GM12878 (cell line): ENCODE measurements around the gene TMEM212. TPM values are rescaled to one million over a fixed set of nuclear protein-coding genes. Genes with fewer than 3 reads are reported as not detected.

ENCODE experiments used
- ATAC-seq: fragments of 200-7000 bp; cut with Tn5 transposase; 3 replicates; pipeline ENCODE4 v1.9.1; 2020; ENCODE audit warnings: mild to moderate bottlenecking, moderate library complexity
- BruUV-seq: library from RNA; stranded (reverse); fragments of 400-500 nt; replicated peaks from 2 replicates; lab custom pipeline; 2021; lab: Mats Ljungman, UMichigan
- CTCF ChIA-PET: fragments of 300-600 bp; sonication (Branson Sonifier 250); formaldehyde crosslinking; extraction: SDS; loops from one replicate; lab custom pipeline; 2021; ENCODE audit warnings: inconsistent platforms; lab: Yijun Ruan, JAX
- POLR2A ChIA-PET: fragments of 350-600 bp; formaldehyde crosslinking; extraction: SDS; loops from one replicate; lab custom pipeline; 2021; ENCODE audit warnings: inconsistent platforms; lab: Charles Lee
- RAD21 ChIA-PET: fragments of 300-600 bp; sonication (Branson Sonifier 250); formaldehyde crosslinking; loops from one replicate; lab custom pipeline; 2023; ENCODE audit warnings: antibody characterized with exemption; ENCODE audit not compliant: unreplicated experiment; lab: Charles Lee
- SMC1A ChIA-PET: fragments of 300-600 bp; sonication (Branson Sonifier 250); formaldehyde crosslinking; loops from one replicate; lab custom pipeline; 2023; ENCODE audit not compliant: unreplicated experiment, uncharacterized antibody; lab: Charles Lee
- DNase-seq: peaks from one replicate; pipeline ENCODE4 v3.0.0-alpha.2; 2011; ENCODE audit warnings: low read depth, low spot score
- FAIRE-seq: peaks from 3 replicates; lab custom pipeline; 2011; peaks lifted over from hg19 to GRCh38; lab: Jason Lieb, UNC
- H2AFZ ChIP-seq: 2 replicates; pipeline ENCODE4 v1.6.0; 2011; ENCODE audit warnings: low read depth, low read length, control low read depth; ENCODE audit not compliant: control insufficient read depth
- H3K27ac ChIP-seq: 2 replicates; pipeline ENCODE4 v1.5.1; 2011; ENCODE audit warnings: control low read depth; ENCODE audit not compliant: control insufficient read depth, insufficient read depth
- H3K27me3 ChIP-seq, 2 experiments: replicated peaks in 1 of 2; 2 replicates each; pipeline versions ENCODE4 v1.6.0 to v1.6.1; 2011; ENCODE audit warnings: low read length in 1 of 2; ENCODE audit not compliant: control insufficient read depth in 2 of 2, insufficient read depth in 2 of 2
- H3K36me3 ChIP-seq, 2 experiments: 2 replicates each; pipeline ENCODE4 v1.5.1; 2011; ENCODE audit warnings: low read length in 1 of 2; ENCODE audit not compliant: control insufficient read depth in 2 of 2, insufficient read depth in 2 of 2
- H3K4me1 ChIP-seq: 2 replicates; pipeline ENCODE4 v1.6.1; 2011; ENCODE audit warnings: mild to moderate bottlenecking, low read length, moderate library complexity, mixed read lengths; ENCODE audit not compliant: control insufficient read depth, insufficient read depth
- H3K4me2 ChIP-seq: 2 replicates; pipeline ENCODE4 v1.6.0; 2011; ENCODE audit warnings: control low read depth; ENCODE audit not compliant: control insufficient read depth, insufficient read depth
- H3K4me3 ChIP-seq: fragments of 200-600 bp; sonication (generic); 2 replicates; pipeline ENCODE4 v1.5.1; 2016
- H3K79me2 ChIP-seq: 2 replicates; pipeline ENCODE4 v1.6.0; 2011; ENCODE audit warnings: low read length; ENCODE audit not compliant: control insufficient read depth, insufficient read depth
- H3K9ac ChIP-seq: 2 replicates; pipeline ENCODE4 v1.8.0; 2011; ENCODE audit warnings: low read length, control low read depth, mixed read lengths; ENCODE audit not compliant: control insufficient read depth, insufficient read depth
- H3K9me3 ChIP-seq: replicated peaks from 3 replicates; pipeline ENCODE4 v1.5.1; 2011; ENCODE audit warnings: mild to moderate bottlenecking, low read length; ENCODE audit not compliant: control insufficient read depth, insufficient read depth
- H4K20me1 ChIP-seq: 2 replicates; pipeline ENCODE4 v1.6.0; 2011; ENCODE audit not compliant: control insufficient read depth, insufficient read depth
- MTA2 ChIP-seq: fragments of 450-650 bp; IDR thresholded peaks from 2 replicates; pipeline ENCODE4 v1.6.1; 2016; ENCODE audit warnings: low read depth, mild to moderate bottlenecking, moderate library complexity
- SMARCA5 ChIP-seq: fragments of 450-650 bp; IDR thresholded peaks from 2 replicates; pipeline ENCODE4 v1.6.1; 2017; ENCODE audit warnings: mild to moderate bottlenecking
- SREBF2 ChIP-seq: IDR thresholded peaks from 2 replicates; pipeline ENCODE4 v1.6.1; 2012; ENCODE audit warnings: mild to moderate bottlenecking, low read length
- ZBED1 ChIP-seq: IDR thresholded peaks from 2 replicates; pipeline ENCODE4 v1.6.1; 2016; ENCODE audit warnings: borderline replicate concordance
- WGBS: methylation state at CpG from one replicate; pipeline ENCODE4 v1.1.6; 2016; ENCODE audit warnings: low lambda C conversion rate; ENCODE audit not compliant: insufficient replicate concordance, insufficient coverage; ENCODE audit errors: missing lambda C conversion rate; 5-methylcytosine and 5-hydroxymethylcytosine counted together
- in situ Hi-C: fragments of 300-500 bp; cut with MboI; formaldehyde crosslinking; loops from 9 replicates; pipeline ENCODE4 v1.14.3; 2018; ENCODE audit warnings: mixed read lengths
- intact Hi-C: fragments of 100-400 bp; cut with micrococcal nuclease; formaldehyde crosslinking; loops from one replicate; pipeline ENCODE4 v1.14.2; 2022; ENCODE audit not compliant: unreplicated experiment
- polyA plus RNA-seq, 11 experiments: library from polyadenylated mRNA; depleted of rRNA in 4 of 11; unstranded in 6 of 11; stranded (reverse) in 5 of 11; fragments of >200 nt; fragmentation: Nextera tagmentation in 4 of 11; fragmentation: Illumina TruSeq in 1 of 11; extraction: Ambion mirVana in 4 of 11; extraction: Trizol in 1 of 11; gene quantifications; 1 replicate in 1 of 11; 2 replicates in 10 of 11; pipeline versions ENCODE4 v1.2.1 to v1.2.3, GENCODE V29; 2011 to 2016; ENCODE audit warnings: inconsistent platforms in 2 of 11, missing spikeins in 2 of 11, low read depth in 1 of 11
- total RNA-seq, 4 experiments: library from RNA; depleted of rRNA in 3 of 4; stranded (reverse); fragments of >200 nt in 3 of 4; fragmentation: Illumina TruSeq in 1 of 4; extraction: Trizol in 1 of 4; gene quantifications; 2 replicates each; pipeline versions ENCODE4 v1.2.1 to v1.2.3, GENCODE V29; 2013 to 2021
- TF ChIP-seq, protein P1 (sequence below): IDR thresholded peaks from 2 replicates; pipeline ENCODE4 v1.6.1; 2012; ENCODE audit warnings: mild to moderate bottlenecking, low read depth, low read length

Gene TMEM212
- total and polyA plus RNA-seq, 10 of the 15 experiments (the other 5 are each of a cell fraction or from before 2014, with no cell fraction given): not detected

DNA sequence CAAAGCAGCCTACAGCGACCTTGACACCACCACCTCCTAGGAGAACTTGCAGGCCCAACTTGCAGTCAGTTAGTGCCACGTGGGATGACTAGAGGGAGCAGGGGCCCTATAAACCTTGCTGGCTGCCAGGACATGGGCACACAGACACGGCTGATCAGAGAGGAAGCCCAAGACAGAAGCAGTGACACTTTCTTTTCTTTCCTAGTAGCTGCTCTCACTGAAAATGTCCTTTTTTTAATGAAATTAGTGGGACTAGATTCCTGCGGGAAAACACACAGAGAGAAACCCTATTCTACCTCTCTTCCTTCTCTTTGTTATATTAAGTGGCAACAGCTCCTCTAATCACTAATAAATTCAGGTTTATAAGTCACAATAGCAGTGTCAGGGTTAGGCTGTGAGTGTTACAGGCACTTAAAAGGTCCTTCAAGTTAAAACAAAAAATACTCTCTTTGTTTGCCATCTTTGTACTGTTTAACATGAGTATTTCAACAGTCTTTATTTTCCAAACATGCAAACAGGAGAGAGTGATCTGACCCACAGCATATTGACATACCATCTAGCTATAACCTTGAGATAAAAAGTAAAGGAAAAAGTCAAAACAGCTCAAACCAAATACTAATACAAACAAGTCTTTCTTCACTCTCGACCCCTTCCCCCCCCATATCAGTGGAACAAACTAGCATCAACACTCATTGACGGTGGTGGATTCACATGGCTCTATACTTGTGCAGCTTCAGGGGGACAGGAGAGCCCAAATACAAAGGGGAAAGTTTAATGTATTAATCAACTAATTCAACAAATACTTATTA, 2.1 kb upstream of the TMEM212 start:
- POLR2A ChIA-PET: interaction anchor here (0.7 kb wide), 1 partner anchor 207 kb away, joined by 3 read pairs; no protein-coding TSS in a partner anchor
- FAIRE-seq (no peak), ATAC-seq (no peak), DNase-seq (no peak)
- H3K79me2 ChIP-seq: no peaks in the 10 kb centered on the region
- 26% methylated on average over 6 of the region's 6 CpGs for WGBS
- H4K20me1 ChIP-seq: no peaks in the 10 kb centered on the region
- no peak overlapping the region for H2AFZ ChIP-seq
- intact Hi-C loops: loop anchor here (10.0 kb wide), 2 partner anchors 194 to 434 kb away; partner anchors contain the start of gene FNDC3B
- RAD21 ChIA-PET: interaction anchor here (1.6 to 5.0 kb wide), 4 partner anchors 12 to 501 kb away, joined by 4 to 26 read pairs (median 6); no protein-coding TSS in a partner anchor
- H3K27me3 ChIP-seq: no peaks in the 10 kb centered on the region
- H3K4me2 ChIP-seq: no peak overlapping the region
- no peaks in the 10 kb centered on the region for H3K9me3 ChIP-seq
- H3K4me1 ChIP-seq: peaks cover 3% of the 10 kb centered on the region; the same call in 1 of the 2 replicates
- CTCF ChIA-PET: interaction anchor here (1.2 to 2.2 kb wide), 5 partner anchors 9 to 492 kb away, joined by 3 to 9 read pairs (median 6); no protein-coding TSS in a partner anchor
- no TSS peak for BruUV-seq
- no peak overlapping the region for H3K9ac ChIP-seq
- H3K4me3 ChIP-seq: no peak overlapping the region
- no peak overlapping the region for H3K27ac ChIP-seq
- H3K36me3 ChIP-seq: no peaks in the 10 kb centered on the region
- SMC1A ChIA-PET: interaction anchor here (0.6 to 3.7 kb wide), 7 partner anchors 10 to 491 kb away, joined by 3 to 23 read pairs (median 4); no protein-coding TSS in a partner anchor
- no peak for TF ChIP-seq MTA2
- TF ChIP-seq, protein P1, sequence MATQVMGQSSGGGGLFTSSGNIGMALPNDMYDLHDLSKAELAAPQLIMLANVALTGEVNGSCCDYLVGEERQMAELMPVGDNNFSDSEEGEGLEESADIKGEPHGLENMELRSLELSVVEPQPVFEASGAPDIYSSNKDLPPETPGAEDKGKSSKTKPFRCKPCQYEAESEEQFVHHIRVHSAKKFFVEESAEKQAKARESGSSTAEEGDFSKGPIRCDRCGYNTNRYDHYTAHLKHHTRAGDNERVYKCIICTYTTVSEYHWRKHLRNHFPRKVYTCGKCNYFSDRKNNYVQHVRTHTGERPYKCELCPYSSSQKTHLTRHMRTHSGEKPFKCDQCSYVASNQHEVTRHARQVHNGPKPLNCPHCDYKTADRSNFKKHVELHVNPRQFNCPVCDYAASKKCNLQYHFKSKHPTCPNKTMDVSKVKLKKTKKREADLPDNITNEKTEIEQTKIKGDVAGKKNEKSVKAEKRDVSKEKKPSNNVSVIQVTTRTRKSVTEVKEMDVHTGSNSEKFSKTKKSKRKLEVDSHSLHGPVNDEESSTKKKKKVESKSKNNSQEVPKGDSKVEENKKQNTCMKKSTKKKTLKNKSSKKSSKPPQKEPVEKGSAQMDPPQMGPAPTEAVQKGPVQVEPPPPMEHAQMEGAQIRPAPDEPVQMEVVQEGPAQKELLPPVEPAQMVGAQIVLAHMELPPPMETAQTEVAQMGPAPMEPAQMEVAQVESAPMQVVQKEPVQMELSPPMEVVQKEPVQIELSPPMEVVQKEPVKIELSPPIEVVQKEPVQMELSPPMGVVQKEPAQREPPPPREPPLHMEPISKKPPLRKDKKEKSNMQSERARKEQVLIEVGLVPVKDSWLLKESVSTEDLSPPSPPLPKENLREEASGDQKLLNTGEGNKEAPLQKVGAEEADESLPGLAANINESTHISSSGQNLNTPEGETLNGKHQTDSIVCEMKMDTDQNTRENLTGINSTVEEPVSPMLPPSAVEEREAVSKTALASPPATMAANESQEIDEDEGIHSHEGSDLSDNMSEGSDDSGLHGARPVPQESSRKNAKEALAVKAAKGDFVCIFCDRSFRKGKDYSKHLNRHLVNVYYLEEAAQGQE: no peak
- no peak for TF ChIP-seq SMARCA5
- TF ChIP-seq SREBF2: no peak
- TF ChIP-seq ZBED1: no peak
- in situ Hi-C loops: no loop called here
